ENCODE data around the gene STX8. TPM values are rescaled to one million over a fixed set of nuclear protein-coding genes. Genes with fewer than 3 reads are reported as not detected.
A peak's percentile ranks its signal among the peaks of the same experiment; 100 is the strongest.
"Not testable (repeated sequence)": the region's sequence is repeated elsewhere in the genome, so short reads cannot be mapped to it uniquely, and the experiment has no call there.

The STX8 gene
- total RNA-seq: 10 to 100 TPM; 84.8 to 91.7 TPM

GRCh38 chr17:9575381-9576101 is at the start of gene STX8:
STX8 (minus strand) TSS chr17:9575820; CDS start chr17:9575808, 12 bp downstream.
- DNase-seq: peak; percentile 83
- no peaks in the 10 kb centered on the region for H3K27me3 Mint-ChIP-seq
- CTCF ChIA-PET: interaction anchor here (0.7 to 1.4 kb wide), 3 partner anchors 71 to 680 kb away, joined by 3 to 5 read pairs (median 3); no protein-coding TSS in a partner anchor
- peak within 1 kb of the TSS; percentile 100 for H3K4me3 Mint-ChIP-seq
- peak within 1 kb of the TSS; percentile 91 for H3K27ac Mint-ChIP-seq
- H3K4me1 Mint-ChIP-seq: peaks cover 22% of the 10 kb centered on the region
- H3K9me3 Mint-ChIP-seq: no peaks in the 10 kb centered on the region
- H3K36me3 Mint-ChIP-seq (ENCODE audit: low read depth): peaks cover 4% of the 10 kb centered on the region
- POLR2A ChIA-PET: interaction anchor here (0.6 kb wide), 1 partner anchor 258 kb away, joined by 6 read pairs; no protein-coding TSS in a partner anchor

DNA sequence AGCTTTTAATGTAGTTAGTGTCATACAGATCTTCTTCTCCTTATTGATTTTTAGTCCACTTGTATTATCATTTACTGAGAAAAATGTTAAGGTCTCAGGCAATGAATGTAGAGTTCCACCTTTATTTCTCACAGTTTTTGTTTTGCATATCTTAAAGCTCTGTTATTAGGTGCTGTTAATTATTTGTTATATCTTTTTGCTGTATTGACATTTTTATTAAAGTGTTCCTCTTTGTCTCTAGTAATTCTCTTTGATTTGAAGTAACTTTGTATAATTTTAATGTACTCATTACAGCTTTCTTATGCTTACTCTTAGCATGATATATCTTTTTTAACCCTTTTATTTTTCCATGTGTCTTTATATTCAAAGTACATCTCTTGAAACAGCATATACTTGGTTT is 47.3 kb upstream of the STX8 start:
- Mint-ChIP-seq H3K9me3 (peaks cover 22% of the 10 kb centered on the region), H3K27me3 (peaks cover 10% of the 10 kb centered on the region), H3K36me3 (ENCODE audit: low read depth) (no peaks in the 10 kb centered on the region), H3K27ac (no peak overlapping the region), H3K4me1 (no peaks in the 10 kb centered on the region), H3K4me3 (no peak overlapping the region)
- ChIA-PET CTCF (no interaction called here), POLR2A (no interaction called here)
- DNase-seq: no peak

DNA sequence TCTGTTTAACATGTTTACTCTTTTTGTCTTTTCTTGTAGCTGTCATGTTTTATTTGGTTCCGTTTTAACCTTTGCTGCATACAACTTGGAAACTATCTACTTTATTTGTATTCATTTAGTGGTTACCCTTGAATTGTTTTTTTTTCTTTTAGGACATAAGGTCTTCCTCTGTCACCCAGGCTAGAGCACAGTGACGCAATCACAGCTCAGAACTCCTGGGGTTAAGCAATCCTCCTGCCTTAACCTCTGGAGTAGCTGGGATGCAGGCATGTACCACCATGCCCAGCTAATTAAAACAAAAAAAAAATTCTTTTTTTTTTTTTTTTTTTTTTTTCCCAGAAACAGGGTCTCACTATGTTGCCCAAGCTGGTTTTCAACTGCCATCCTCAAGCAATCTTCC is 39.9 kb upstream of the STX8 start:
- Mint-ChIP-seq H3K27ac (no peak overlapping the region), H3K4me1 (no peaks in the 10 kb centered on the region), H3K36me3 (ENCODE audit: low read depth) (no peaks in the 10 kb centered on the region), H3K9me3 (no peaks in the 10 kb centered on the region), H3K4me3 (no peak overlapping the region), H3K27me3 (no peaks in the 10 kb centered on the region)
- CTCF ChIA-PET: no interaction called here
- POLR2A ChIA-PET: no interaction called here
- DNase-seq: no peak

DNA sequence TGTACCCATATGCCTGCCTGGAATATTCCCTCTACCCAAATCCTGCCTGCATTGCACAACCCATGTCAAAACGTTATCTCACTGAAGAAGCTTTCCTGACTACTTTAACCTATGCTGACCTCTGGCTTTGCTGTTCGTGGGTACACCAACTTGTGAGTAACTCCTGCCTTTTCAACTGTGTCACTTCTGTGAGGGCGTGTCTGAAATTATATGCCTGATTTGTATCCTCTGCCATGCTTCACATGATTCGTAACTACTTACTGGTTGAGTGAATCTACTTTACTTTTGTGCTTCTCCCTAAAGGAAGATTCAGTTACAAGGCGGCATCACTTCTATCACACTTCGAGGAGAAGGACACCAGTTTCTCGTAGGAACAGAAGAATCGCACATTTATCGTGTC is 36.4 kb upstream of the STX8 start:
- DNase-seq: no peak

DNA sequence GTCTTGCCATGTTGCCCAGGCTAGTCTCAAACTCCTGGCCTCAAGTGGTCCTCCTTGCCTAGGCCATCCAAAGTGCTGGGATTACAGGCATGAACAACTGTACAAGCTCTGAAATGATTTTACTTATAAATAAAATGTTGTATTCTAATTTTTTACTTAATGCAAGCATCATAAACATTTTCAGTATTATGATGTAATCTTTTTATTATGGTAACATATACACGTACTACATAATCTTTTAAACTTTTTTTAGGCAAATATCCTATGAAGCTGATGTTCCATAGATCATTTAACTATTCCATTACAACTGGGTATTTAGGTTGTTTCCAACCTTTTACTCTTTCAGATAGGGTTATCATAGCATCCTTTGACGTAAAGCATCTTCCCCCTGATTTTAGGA is 35.9 kb upstream of the STX8 start:
- no peak overlapping the region for H3K4me3 Mint-ChIP-seq
- no peaks in the 10 kb centered on the region for H3K9me3 Mint-ChIP-seq
- no peaks in the 10 kb centered on the region for H3K4me1 Mint-ChIP-seq
- H3K36me3 Mint-ChIP-seq (ENCODE audit: low read depth): no peaks in the 10 kb centered on the region
- POLR2A ChIA-PET: no interaction called here
- no peak for DNase-seq
- no peak overlapping the region for H3K27ac Mint-ChIP-seq
- H3K27me3 Mint-ChIP-seq: no peaks in the 10 kb centered on the region
- CTCF ChIA-PET: interaction anchor here (0.6 kb wide), 1 partner anchor 76 kb away, joined by 3 read pairs; no protein-coding TSS in a partner anchor

More for the DNA sequence above, 36.4 kb upstream of the STX8 start:
- no peak overlapping the region for H3K4me3 Mint-ChIP-seq
- no peaks in the 10 kb centered on the region for H3K4me1 Mint-ChIP-seq
- no peaks in the 10 kb centered on the region for H3K36me3 Mint-ChIP-seq (ENCODE audit: low read depth)
- H3K27me3 Mint-ChIP-seq: no peaks in the 10 kb centered on the region
- ChIA-PET CTCF (no interaction called here), POLR2A (no interaction called here)
- H3K27ac Mint-ChIP-seq: no peak overlapping the region
- H3K9me3 Mint-ChIP-seq: no peaks in the 10 kb centered on the region

DNA sequence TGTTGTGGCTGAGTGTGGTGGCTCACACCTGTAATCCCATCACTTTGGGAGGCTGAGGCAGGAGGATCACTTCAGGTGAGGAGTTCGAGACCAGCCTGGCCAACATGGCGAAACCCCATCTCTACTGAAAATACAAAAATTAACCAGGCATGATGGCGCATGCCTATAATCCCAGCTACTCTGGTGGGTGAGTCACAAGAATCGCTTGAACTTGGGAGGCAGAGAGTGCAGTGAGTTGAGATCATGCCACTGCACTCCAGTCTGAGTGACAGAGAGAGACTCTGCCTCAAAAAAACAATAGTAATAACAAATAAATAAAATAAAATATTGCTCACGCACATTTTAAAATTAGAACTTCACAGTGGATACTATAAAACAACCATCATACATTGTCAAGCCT is 31.4 kb upstream of the STX8 start:
- H3K9me3 Mint-ChIP-seq; H3K4me1 Mint-ChIP-seq; DNase-seq; H3K27me3 Mint-ChIP-seq; H3K27ac Mint-ChIP-seq; H3K4me3 Mint-ChIP-seq; H3K36me3 Mint-ChIP-seq (ENCODE audit: low read depth); POLR2A ChIA-PET: not testable (repeated sequence)
- CTCF ChIA-PET: interaction anchor here (1.6 kb wide), 1 partner anchor 30 kb away, joined by 4 read pairs; no protein-coding TSS in a partner anchor

- no peaks in the 10 kb centered on the region for H3K36me3 Mint-ChIP-seq (ENCODE audit: low read depth)
- H3K27me3 Mint-ChIP-seq: peaks cover 4% of the 10 kb centered on the region
- no peak for DNase-seq
- no peaks in the 10 kb centered on the region for H3K4me1 Mint-ChIP-seq
- ChIA-PET CTCF (no interaction called here), POLR2A (no interaction called here)
- H3K4me3 Mint-ChIP-seq: no peak overlapping the region
- H3K9me3 Mint-ChIP-seq: no peaks in the 10 kb centered on the region
- no peak overlapping the region for H3K27ac Mint-ChIP-seq
Observed at GRCh38 chr17:9606453-9606852, 30.8 kb upstream of the STX8 start.

DNA sequence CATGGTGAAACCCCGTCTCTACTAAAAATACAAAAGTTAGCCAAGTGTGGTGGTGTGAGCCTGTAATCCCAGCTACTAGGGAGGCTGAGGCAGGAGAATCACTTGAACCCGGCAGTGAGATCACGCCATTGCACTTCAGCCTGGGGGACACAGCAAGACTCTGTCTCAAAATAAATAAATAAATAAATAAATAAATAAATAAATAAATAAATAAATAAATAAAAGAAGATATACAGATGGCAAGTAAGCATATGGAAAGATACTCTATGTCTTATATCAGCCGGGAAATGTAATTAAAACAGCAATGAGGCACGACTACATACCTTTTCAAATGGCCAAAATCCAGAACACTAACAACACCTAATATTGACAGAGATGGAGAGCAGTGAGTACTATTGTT is 29.0 kb upstream of the STX8 start:
- H3K4me1 Mint-ChIP-seq; H3K27me3 Mint-ChIP-seq; CTCF ChIA-PET; DNase-seq; H3K36me3 Mint-ChIP-seq (ENCODE audit: low read depth); H3K9me3 Mint-ChIP-seq; H3K4me3 Mint-ChIP-seq; POLR2A ChIA-PET; H3K27ac Mint-ChIP-seq: not testable (repeated sequence)

DNA sequence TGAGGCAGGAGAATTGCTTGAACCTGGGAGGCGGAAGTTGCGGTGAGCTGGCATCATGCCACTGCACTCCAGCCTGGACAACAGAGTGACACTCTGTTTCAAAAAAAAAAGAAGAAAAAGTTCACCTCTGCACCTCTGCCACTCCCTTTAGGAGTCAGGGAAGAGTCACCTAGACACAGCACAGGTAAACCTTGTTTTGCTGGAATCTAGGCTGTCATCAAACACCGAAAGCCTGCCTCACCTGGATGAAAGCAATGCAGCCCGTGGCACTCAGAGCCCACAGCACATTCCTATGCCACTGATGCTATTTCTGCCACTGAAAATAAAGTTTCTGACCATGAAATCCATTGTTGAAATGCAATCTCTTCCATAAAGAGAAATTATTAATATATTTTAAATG is 23.0 kb upstream of the STX8 start:
- Mint-ChIP-seq H3K4me1 (no peaks in the 10 kb centered on the region), H3K36me3 (ENCODE audit: low read depth) (no peaks in the 10 kb centered on the region), H3K27ac (no peak overlapping the region), H3K27me3 (peaks cover 2% of the 10 kb centered on the region), H3K4me3 (no peak overlapping the region), H3K9me3 (no peaks in the 10 kb centered on the region)
- no peak for DNase-seq
- POLR2A ChIA-PET: no interaction called here
- CTCF ChIA-PET: no interaction called here

DNA sequence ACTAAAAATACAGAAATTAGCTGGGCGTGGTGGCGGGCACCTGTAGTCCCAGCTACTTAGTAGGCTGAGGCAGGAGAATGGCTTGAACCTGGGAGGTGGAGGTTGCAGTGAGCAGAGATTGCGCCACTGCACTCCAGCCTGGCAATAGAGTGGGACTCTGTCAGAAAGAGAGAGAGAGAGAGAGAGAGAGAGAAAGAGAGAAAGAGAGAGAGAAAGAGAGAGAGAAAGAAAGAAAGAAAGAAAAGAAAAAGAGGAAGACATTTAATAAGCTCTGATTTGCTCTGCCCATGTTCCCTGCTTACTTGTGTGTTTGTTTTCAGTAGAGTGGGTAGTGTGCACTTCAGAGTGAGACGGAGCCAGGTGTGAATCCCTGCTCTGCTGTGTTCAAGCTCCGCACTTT is 22.0 kb upstream of the STX8 start:
- H3K27me3 Mint-ChIP-seq; H3K9me3 Mint-ChIP-seq; CTCF ChIA-PET; H3K27ac Mint-ChIP-seq; H3K4me3 Mint-ChIP-seq; H3K36me3 Mint-ChIP-seq (ENCODE audit: low read depth); POLR2A ChIA-PET; DNase-seq; H3K4me1 Mint-ChIP-seq: not testable (repeated sequence)

GRCh38 chr17:9594065-9594464 is 18.4 kb upstream of the STX8 start:
- no peak overlapping the region for H3K27ac Mint-ChIP-seq
- H3K4me1 Mint-ChIP-seq: no peaks in the 10 kb centered on the region
- no peaks in the 10 kb centered on the region for H3K9me3 Mint-ChIP-seq
- CTCF ChIA-PET: no interaction called here
- no peak overlapping the region for H3K4me3 Mint-ChIP-seq
- H3K27me3 Mint-ChIP-seq: peaks cover 3% of the 10 kb centered on the region
- POLR2A ChIA-PET: no interaction called here
- no peaks in the 10 kb centered on the region for H3K36me3 Mint-ChIP-seq (ENCODE audit: low read depth)
- no peak for DNase-seq

GRCh38 chr17:9587969-9588656 is 12.5 kb upstream of the STX8 start:
- ChIA-PET POLR2A (no interaction called here), CTCF (no interaction called here)
- Mint-ChIP-seq H3K4me3 (no peak overlapping the region), H3K27ac (no peak overlapping the region), H3K9me3 (peaks cover 6% of the 10 kb centered on the region), H3K4me1 (no peaks in the 10 kb centered on the region), H3K27me3 (peaks cover 3% of the 10 kb centered on the region), H3K36me3 (ENCODE audit: low read depth) (no peaks in the 10 kb centered on the region)
- no peak for DNase-seq

DNA sequence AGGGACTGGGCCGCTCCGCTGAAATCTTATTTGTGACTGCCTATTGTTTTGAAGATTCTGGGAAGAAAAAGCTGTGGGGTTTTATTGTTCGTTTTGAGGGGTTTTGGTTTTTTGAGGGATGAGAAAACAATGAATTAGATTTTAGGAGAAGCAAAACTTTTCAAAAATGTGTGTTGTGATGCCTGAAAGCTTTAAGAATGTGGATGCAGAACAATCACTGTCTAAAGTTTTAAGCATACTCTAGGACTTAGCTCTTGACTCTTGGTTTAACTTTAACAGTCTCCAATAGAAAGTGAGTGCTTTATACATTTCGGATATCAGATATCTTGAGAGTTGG is 1.7 kb upstream of the STX8 start:
- POLR2A ChIA-PET: interaction anchor here (0.7 kb wide), 1 partner anchor 196 kb away, joined by 3 read pairs; no protein-coding TSS in a partner anchor
- Mint-ChIP-seq H3K9me3 (no peaks in the 10 kb centered on the region), H3K4me3 (peak overlapping the region; percentile 58), H3K36me3 (ENCODE audit: low read depth) (peaks cover 2% of the 10 kb centered on the region), H3K27me3 (peaks cover 2% of the 10 kb centered on the region), H3K4me1 (peaks cover 22% of the 10 kb centered on the region), H3K27ac (no peak overlapping the region)
- CTCF ChIA-PET: interaction anchor here (1.2 to 1.5 kb wide), 2 partner anchors 11 to 30 kb away, joined by 4 to 6 read pairs; no protein-coding TSS in a partner anchor
- DNase-seq: no peak
